Loucy (cell line): Measurements from ENCODE around the gene DYNLT3.
A peak's percentile ranks its signal among the peaks of the same experiment; 100 is the strongest.

ENCODE experiments used
- H2AFZ ChIP-seq: fragments of 200-600 bp; sonication (generic); 2 replicates; pipeline ENCODE4 v1.6.0; 2016; ENCODE audit warnings: antibody characterized with exemption, mild to moderate bottlenecking, low read length, moderate library complexity
- H3F3A ChIP-seq: fragments of 200-600 bp; 2 replicates; pipeline ENCODE4 v1.6.0; 2016; ENCODE audit warnings: antibody characterized with exemption, low read depth, mild to moderate bottlenecking
- H3K27me3 ChIP-seq: fragments of 200-600 bp; sonication (generic); 2 replicates; pipeline ENCODE4 v1.6.1; 2014; ENCODE audit warnings: low read length, mild to moderate bottlenecking; ENCODE audit not compliant: insufficient read depth, poor library complexity, severe bottlenecking
- H3K36me3 ChIP-seq: fragments of 200-600 bp; sonication (generic); 2 replicates; pipeline ENCODE4 v1.6.1; 2016; ENCODE audit warnings: low read length; ENCODE audit not compliant: insufficient read depth
- H3K4me1 ChIP-seq: fragments of 200-600 bp; sonication (generic); 2 replicates; pipeline ENCODE4 v1.5.1; 2014; ENCODE audit warnings: low read length, mild to moderate bottlenecking; ENCODE audit not compliant: insufficient read depth, poor library complexity, severe bottlenecking
- H3K4me2 ChIP-seq: fragments of 200-600 bp; sonication (generic); 2 replicates; pipeline ENCODE4 v1.6.0; 2014; ENCODE audit warnings: antibody characterized with exemption, low read length, low read depth, mild to moderate bottlenecking; ENCODE audit not compliant: poor library complexity, severe bottlenecking
- H3K4me3 ChIP-seq: fragments of 200-600 bp; sonication (generic); 2 replicates; pipeline ENCODE4 v1.5.1; 2014; ENCODE audit warnings: low read length, mild to moderate bottlenecking, mixed read lengths; ENCODE audit not compliant: poor library complexity, severe bottlenecking
- H3K79me2 ChIP-seq: fragments of 200-600 bp; sonication (generic); 2 replicates; pipeline ENCODE4 v1.6.1; 2014; ENCODE audit warnings: low read length; ENCODE audit not compliant: insufficient read depth
- H3K9ac ChIP-seq: fragments of 200-600 bp; sonication (generic); 2 replicates; pipeline ENCODE4 v1.6.0; 2014; ENCODE audit warnings: mild to moderate bottlenecking, low read depth, low read length, moderate library complexity; ENCODE audit not compliant: poor library complexity, severe bottlenecking
- H3K9me2 ChIP-seq: fragments of 200-600 bp; sonication (generic); replicated peaks from 2 replicates; pipeline ENCODE4 v1.6.1; 2016; ENCODE audit warnings: low read depth, low read length, mixed read lengths
- H3K9me3 ChIP-seq: fragments of 200-600 bp; sonication (generic); 2 replicates; pipeline ENCODE4 v1.6.1; 2014; ENCODE audit warnings: mild to moderate bottlenecking, antibody characterized with exemption, low read length, low read depth; ENCODE audit not compliant: insufficient read depth
- H4K20me1 ChIP-seq: fragments of 200-600 bp; sonication (generic); 2 replicates; pipeline ENCODE4 v1.6.0; 2014; ENCODE audit warnings: antibody characterized with exemption, low read length, mild to moderate bottlenecking; ENCODE audit not compliant: insufficient read depth, poor library complexity, severe bottlenecking
- EZH2phosphoT487 ChIP-seq: fragments of 200-600 bp; IDR thresholded peaks from 2 replicates; pipeline ENCODE4 v1.6.1; 2018; ENCODE audit warnings: antibody characterized with exemption, mild to moderate bottlenecking, moderate library complexity, borderline replicate concordance
- TF ChIP-seq, protein P1 (sequence below): fragments of 200-600 bp; sonication (generic); conservative IDR thresholded peaks from 2 replicates; pipeline ENCODE4 v1.5.1; 2014; ENCODE audit warnings: mild to moderate bottlenecking, antibody characterized with exemption, low read length

Gene DYNLT3, protein sequence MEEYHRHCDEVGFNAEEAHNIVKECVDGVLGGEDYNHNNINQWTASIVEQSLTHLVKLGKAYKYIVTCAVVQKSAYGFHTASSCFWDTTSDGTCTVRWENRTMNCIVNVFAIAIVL

DNA sequence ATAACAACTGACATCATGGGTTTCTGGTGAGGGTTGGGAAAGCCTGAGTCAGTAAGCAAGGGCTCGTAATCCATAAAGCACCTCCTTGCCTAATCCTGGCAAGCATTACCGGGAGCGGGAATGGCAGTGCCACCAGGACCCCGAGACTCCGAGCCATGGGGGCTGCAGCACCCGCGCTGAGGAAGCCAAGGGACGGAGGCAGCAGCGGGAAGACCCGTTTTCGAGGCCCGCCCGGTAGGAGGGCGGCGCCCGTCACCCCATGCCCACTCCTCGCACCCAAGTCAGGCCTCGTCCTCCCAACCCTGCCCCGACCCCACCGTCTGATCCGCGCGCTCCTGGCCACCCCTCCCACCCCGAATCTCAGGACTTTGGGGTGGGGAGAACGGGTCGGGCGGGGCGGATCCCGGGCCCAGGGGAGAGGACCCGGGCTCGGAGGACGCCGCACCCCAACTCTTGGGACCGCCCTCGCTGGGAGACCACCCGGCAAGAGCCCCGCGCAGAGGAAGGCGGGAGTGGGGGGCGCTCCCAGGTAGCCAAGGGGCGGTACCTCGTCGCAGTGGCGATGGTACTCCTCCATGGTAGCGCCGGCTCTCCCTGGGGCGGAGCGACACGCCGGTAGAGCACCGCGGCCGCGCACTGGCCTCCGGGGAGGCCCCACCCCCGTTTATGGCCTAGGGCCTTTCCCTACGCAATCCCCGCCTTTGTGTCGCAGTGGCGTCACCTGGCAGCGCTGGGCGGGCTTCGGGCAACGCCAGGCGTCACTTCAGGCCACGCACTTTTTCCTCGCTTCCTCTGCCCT is at the start of gene DYNLT3:
TSS of gene DYNLT3 (minus strand) at position 638 of the 799 bp plus-strand sequence. CDS start at position 577, 61 bp downstream.
- Histone ChIP-seq H3K4me1 (peaks cover 7% of the 10 kb centered on the region), H3K4me3 (peak within 1 kb of the TSS; percentile 85), H3K9me3 (no peaks in the 10 kb centered on the region), H3K27me3 (no peaks in the 10 kb centered on the region), H4K20me1 (no peaks in the 10 kb centered on the region), H3K79me2 (no peaks in the 10 kb centered on the region), H3K4me2 (peak within 1 kb of the TSS; percentile 81), H2AFZ (peak within 1 kb of the TSS; percentile 95), H3K36me3 (no peaks in the 10 kb centered on the region), H3K9me2 (no peaks in the 10 kb centered on the region), H3K9ac (peak within 1 kb of the TSS; percentile 72), H3F3A (no peaks in the 10 kb centered on the region)
- no peak for TF ChIP-seq EZH2phosphoT487
- TF ChIP-seq, protein P1, sequence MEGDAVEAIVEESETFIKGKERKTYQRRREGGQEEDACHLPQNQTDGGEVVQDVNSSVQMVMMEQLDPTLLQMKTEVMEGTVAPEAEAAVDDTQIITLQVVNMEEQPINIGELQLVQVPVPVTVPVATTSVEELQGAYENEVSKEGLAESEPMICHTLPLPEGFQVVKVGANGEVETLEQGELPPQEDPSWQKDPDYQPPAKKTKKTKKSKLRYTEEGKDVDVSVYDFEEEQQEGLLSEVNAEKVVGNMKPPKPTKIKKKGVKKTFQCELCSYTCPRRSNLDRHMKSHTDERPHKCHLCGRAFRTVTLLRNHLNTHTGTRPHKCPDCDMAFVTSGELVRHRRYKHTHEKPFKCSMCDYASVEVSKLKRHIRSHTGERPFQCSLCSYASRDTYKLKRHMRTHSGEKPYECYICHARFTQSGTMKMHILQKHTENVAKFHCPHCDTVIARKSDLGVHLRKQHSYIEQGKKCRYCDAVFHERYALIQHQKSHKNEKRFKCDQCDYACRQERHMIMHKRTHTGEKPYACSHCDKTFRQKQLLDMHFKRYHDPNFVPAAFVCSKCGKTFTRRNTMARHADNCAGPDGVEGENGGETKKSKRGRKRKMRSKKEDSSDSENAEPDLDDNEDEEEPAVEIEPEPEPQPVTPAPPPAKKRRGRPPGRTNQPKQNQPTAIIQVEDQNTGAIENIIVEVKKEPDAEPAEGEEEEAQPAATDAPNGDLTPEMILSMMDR, result no peak

DNA sequence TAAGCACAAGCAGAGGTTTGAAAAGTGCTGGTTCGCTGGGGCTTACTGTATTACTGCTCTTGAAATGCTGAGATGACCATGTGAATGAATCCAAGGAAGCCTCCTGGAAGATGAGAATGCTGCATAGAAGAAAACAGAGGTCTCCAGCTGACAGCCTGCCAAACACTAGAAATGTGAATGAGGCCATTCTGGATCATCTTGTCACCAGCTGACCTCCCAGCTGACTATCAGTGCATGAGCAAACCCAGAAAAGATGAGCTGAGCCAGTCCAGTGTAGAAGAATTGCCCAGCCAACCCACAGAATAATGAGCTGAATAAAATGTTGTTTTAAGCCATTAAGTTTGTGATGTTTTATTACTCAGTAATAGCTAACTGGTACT is 49.1 kb upstream of the DYNLT3 start:
- TF ChIP-seq, protein P1, result no peak
- TF ChIP-seq EZH2phosphoT487, result no peak
- H3K4me3 ChIP-seq, result no peak overlapping the region
- no peaks in the 10 kb centered on the region for H3K36me3 ChIP-seq

DNA sequence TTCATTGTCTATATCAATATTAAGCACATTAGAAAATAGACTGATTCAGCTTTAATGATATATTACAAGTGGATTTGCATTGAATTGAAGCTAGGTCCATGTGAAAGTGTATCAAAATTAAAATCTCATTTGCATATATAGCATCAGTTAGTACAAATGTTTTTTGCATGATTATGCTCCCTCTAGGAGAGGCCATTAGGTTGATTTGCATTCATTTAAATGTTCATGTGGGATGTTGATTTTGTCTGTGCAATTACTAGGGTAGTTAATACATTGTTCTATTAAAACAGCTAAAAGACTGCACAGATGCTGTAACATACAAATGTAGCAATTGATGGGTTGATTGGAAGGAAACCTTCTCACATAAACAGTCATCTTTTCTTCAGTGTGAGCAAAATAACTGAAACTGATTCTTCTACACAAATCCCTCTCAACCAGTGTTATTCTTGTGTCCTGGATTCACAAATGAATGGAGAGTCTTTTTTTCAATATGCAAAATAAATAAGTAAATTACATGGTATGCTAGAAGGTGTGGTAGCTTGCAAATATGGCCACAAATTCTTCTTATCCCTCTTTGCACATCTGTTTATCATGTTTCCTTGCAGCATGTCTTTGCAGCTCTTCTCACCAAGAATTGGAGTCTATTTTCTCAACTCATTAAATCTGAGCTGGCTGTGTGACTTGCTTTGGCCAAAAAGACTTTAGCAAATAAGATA is 48.6 kb upstream of the DYNLT3 start:
- H4K20me1 ChIP-seq, result no peaks in the 10 kb centered on the region
- no peaks in the 10 kb centered on the region for H3F3A ChIP-seq
- no peaks in the 10 kb centered on the region for H3K9me3 ChIP-seq
- no peaks in the 10 kb centered on the region for H3K4me1 ChIP-seq
- no peak overlapping the region for H3K4me2 ChIP-seq
- no peak overlapping the region for H2AFZ ChIP-seq
- H3K9ac ChIP-seq, result no peak overlapping the region
- H3K27me3 ChIP-seq, result no peaks in the 10 kb centered on the region
- H3K79me2 ChIP-seq, result no peaks in the 10 kb centered on the region
- no peaks in the 10 kb centered on the region for H3K36me3 ChIP-seq
- no peak overlapping the region for H3K4me3 ChIP-seq
- no peaks in the 10 kb centered on the region for H3K9me2 ChIP-seq
- TF ChIP-seq, protein P1, result no peak
- TF ChIP-seq EZH2phosphoT487, result no peak

More for the DNA sequence above, 49.1 kb upstream of the DYNLT3 start:
- H4K20me1 ChIP-seq, result no peaks in the 10 kb centered on the region
- H3K4me1 ChIP-seq, result no peaks in the 10 kb centered on the region
- H3F3A ChIP-seq, result no peaks in the 10 kb centered on the region
- no peaks in the 10 kb centered on the region for H3K27me3 ChIP-seq
- no peaks in the 10 kb centered on the region for H3K9me3 ChIP-seq
- no peak overlapping the region for H3K9ac ChIP-seq
- no peak overlapping the region for H3K4me2 ChIP-seq
- no peaks in the 10 kb centered on the region for H3K79me2 ChIP-seq
- no peak overlapping the region for H2AFZ ChIP-seq
- no peaks in the 10 kb centered on the region for H3K9me2 ChIP-seq
